Activated CD4-positive, alpha-beta memory T cell treated with anti-CD3 and anti-CD28 coated beads, Interleukin-2, amount 10 ng/mL, durations not matched to agents 7 days and 5 days (primary cell): ENCODE results near the gene TMEM269. TPM values are rescaled to one million over a fixed set of nuclear protein-coding genes. Genes with fewer than 3 reads are reported as not detected.

Source experiments
- CTCF ChIA-PET: fragments of 350-600 bp; sonication (Branson Sonifier 250); formaldehyde crosslinking; loops from one replicate; lab custom pipeline; 2021; ENCODE audit warnings: antibody characterized with exemption, inconsistent platforms; lab: Charles Lee
- POLR2A ChIA-PET: fragments of 350-600 bp; sonication (Branson Sonifier 250); formaldehyde crosslinking; loops from one replicate; lab custom pipeline; 2021; ENCODE audit warnings: antibody characterized with exemption; lab: Charles Lee
- DNase-seq: peaks from one replicate; pipeline ENCODE4 v3.0.0-alpha.2; 2020
- H3K27ac Mint-ChIP-seq: one replicate; pipeline ENCODE4 v1.8.0; 2021; ENCODE audit warnings: mild to moderate bottlenecking, mixed read lengths
- H3K27me3 Mint-ChIP-seq: one replicate; pipeline ENCODE4 v1.8.0; 2021; ENCODE audit warnings: mixed read lengths
- H3K36me3 Mint-ChIP-seq: one replicate; pipeline ENCODE4 v1.8.0; 2021; ENCODE audit warnings: low read depth, mixed read lengths
- H3K4me1 Mint-ChIP-seq: one replicate; pipeline ENCODE4 v1.8.0; 2021; ENCODE audit warnings: mixed read lengths
- H3K4me3 Mint-ChIP-seq: one replicate; pipeline ENCODE4 v1.8.0; 2021; ENCODE audit warnings: mild to moderate bottlenecking, mixed read lengths
- H3K9me3 Mint-ChIP-seq: one replicate; pipeline ENCODE4 v1.8.0; 2021; ENCODE audit warnings: mixed read lengths
- total RNA-seq, 2 experiments: library from RNA; stranded (reverse); gene quantifications; one replicate each; pipeline ENCODE4 v1.2.3, GENCODE V29; 2021

TMEM269 gene
- total RNA-seq, 2 experiments from 2014 or later: not detected

GRCh38 chr1:42833981-42834380, 49.2 kb downstream of the TMEM269 start:
- Mint-ChIP-seq H3K27me3 (no peaks in the 10 kb centered on the region), H3K9me3 (no peaks in the 10 kb centered on the region)
- POLR2A ChIA-PET: interaction anchor here (1.5 kb wide), 1 partner anchor 13 kb away, joined by 3 read pairs; no protein-coding TSS in a partner anchor

GRCh38 chr1:42834803-42835202, 50.0 kb downstream of the TMEM269 start:
- no peak for DNase-seq
- POLR2A ChIA-PET: no interaction called here
- CTCF ChIA-PET: interaction anchor here (1.7 to 1.8 kb wide), 2 partner anchors 12 to 239 kb away, joined by 4 to 7 read pairs; partner anchors contain the start of gene ZNF691
- H3K36me3 Mint-ChIP-seq: no peaks in the 10 kb centered on the region
- H3K27me3 Mint-ChIP-seq: no peaks in the 10 kb centered on the region
- H3K4me1 Mint-ChIP-seq: no peaks in the 10 kb centered on the region
- no peak overlapping the region for H3K4me3 Mint-ChIP-seq
- H3K9me3 Mint-ChIP-seq: no peaks in the 10 kb centered on the region
- no peak overlapping the region for H3K27ac Mint-ChIP-seq

More at GRCh38 chr1:42833981-42834380, 49.2 kb downstream of the TMEM269 start:
- no peak for DNase-seq
- CTCF ChIA-PET: interaction anchor here (1.8 kb wide), 1 partner anchor 240 kb away, joined by 4 read pairs; no protein-coding TSS in a partner anchor
- Mint-ChIP-seq H3K27ac (no peak overlapping the region), H3K4me1 (no peaks in the 10 kb centered on the region), H3K36me3 (no peaks in the 10 kb centered on the region), H3K4me3 (no peak overlapping the region)

- CTCF ChIA-PET: interaction anchor here (1.7 to 1.8 kb wide), 2 partner anchors 11 to 238 kb away, joined by 4 to 7 read pairs; partner anchors contain the start of gene ZNF691
- H3K27me3 Mint-ChIP-seq: no peaks in the 10 kb centered on the region
- no peak overlapping the region for H3K27ac Mint-ChIP-seq
- no peaks in the 10 kb centered on the region for H3K4me1 Mint-ChIP-seq
- DNase-seq: no peak
- no peak overlapping the region for H3K4me3 Mint-ChIP-seq
- POLR2A ChIA-PET: interaction anchor here (0.7 kb wide), 1 partner anchor 68 kb away, joined by 3 read pairs; the partner anchor contains the start of genes C1orf50 and P3H1
- H3K36me3 Mint-ChIP-seq: no peaks in the 10 kb centered on the region
- H3K9me3 Mint-ChIP-seq: no peaks in the 10 kb centered on the region
Observed at GRCh38 chr1:42835422-42835821, 50.6 kb downstream of the TMEM269 start.

- no peak for DNase-seq
- ChIA-PET CTCF (interaction anchor here (1.0 kb wide), 1 partner anchor 9 kb away, joined by 4 read pairs; the partner anchor contains the start of gene ZNF691), POLR2A (interaction anchor here (1.1 to 2.1 kb wide), 3 partner anchors 9 to 71 kb away, joined by 3 to 8 read pairs (median 4); partner anchors contain the start of genes C1orf50, P3H1 and ZNF691)
- no peak overlapping the region for H3K27ac Mint-ChIP-seq
- no peaks in the 10 kb centered on the region for H3K4me1 Mint-ChIP-seq
- H3K4me3 Mint-ChIP-seq: no peak overlapping the region
- H3K27me3 Mint-ChIP-seq: no peaks in the 10 kb centered on the region
- H3K36me3 Mint-ChIP-seq: no peaks in the 10 kb centered on the region
- H3K9me3 Mint-ChIP-seq: no peaks in the 10 kb centered on the region
Observed at GRCh38 chr1:42837709-42838108, 52.9 kb downstream of the TMEM269 start.

- ChIA-PET POLR2A (interaction anchor here (1.1 to 2.1 kb wide), 3 partner anchors 8 to 18 kb away, joined by 3 to 8 read pairs (median 4); partner anchors contain the start of gene ZNF691), CTCF (interaction anchor here (1.0 kb wide), 1 partner anchor 8 kb away, joined by 4 read pairs; the partner anchor contains the start of gene ZNF691)
- H3K27me3 Mint-ChIP-seq: no peaks in the 10 kb centered on the region
- H3K36me3 Mint-ChIP-seq: no peaks in the 10 kb centered on the region
- H3K27ac Mint-ChIP-seq: no peak overlapping the region
- H3K4me3 Mint-ChIP-seq: no peak overlapping the region
- no peak for DNase-seq
- H3K4me1 Mint-ChIP-seq: no peaks in the 10 kb centered on the region
- no peaks in the 10 kb centered on the region for H3K9me3 Mint-ChIP-seq
Observed at GRCh38 chr1:42838482-42839190, 53.8 kb downstream of the TMEM269 start.

GRCh38 chr1:42841010-42841409, 56.2 kb downstream of the TMEM269 start:
- peaks cover 3% of the 10 kb centered on the region for H3K4me1 Mint-ChIP-seq
- ChIA-PET CTCF (no interaction called here), POLR2A (interaction anchor here (1.0 kb wide), 1 partner anchor 25 kb away, joined by 3 read pairs; the partner anchor contains the start of gene ERMAP)
- no peaks in the 10 kb centered on the region for H3K9me3 Mint-ChIP-seq
- no peak overlapping the region for H3K27ac Mint-ChIP-seq
- no peak for DNase-seq
- no peaks in the 10 kb centered on the region for H3K27me3 Mint-ChIP-seq
- no peak overlapping the region for H3K4me3 Mint-ChIP-seq
- H3K36me3 Mint-ChIP-seq: no peaks in the 10 kb centered on the region

- Mint-ChIP-seq H3K9me3 (no peaks in the 10 kb centered on the region), H3K36me3 (no peaks in the 10 kb centered on the region), H3K27me3 (no peaks in the 10 kb centered on the region), H3K27ac (no peak overlapping the region), H3K4me3 (no peak overlapping the region), H3K4me1 (peaks cover 6% of the 10 kb centered on the region)
- no peak for DNase-seq
- ChIA-PET POLR2A (interaction anchor here (1.0 kb wide), 1 partner anchor 25 kb away, joined by 3 read pairs; the partner anchor contains the start of gene ERMAP), CTCF (no interaction called here)
Observed at GRCh38 chr1:42841440-42842147, 56.8 kb downstream of the TMEM269 start.

GRCh38 chr1:42844592-42845140, 59.9 kb downstream of the TMEM269 start:
- CTCF ChIA-PET: interaction anchor here (1.0 kb wide), 1 partner anchor 382 kb away, joined by 3 read pairs; no protein-coding TSS in a partner anchor
- Mint-ChIP-seq H3K4me1 (peaks cover 30% of the 10 kb centered on the region), H3K36me3 (peaks cover 9% of the 10 kb centered on the region), H3K27ac (no peak overlapping the region), H3K9me3 (no peaks in the 10 kb centered on the region), H3K27me3 (no peaks in the 10 kb centered on the region), H3K4me3 (no peak overlapping the region)
- no peak for DNase-seq
- POLR2A ChIA-PET: interaction anchor here (0.9 kb wide), 1 partner anchor 77 kb away, joined by 3 read pairs; no protein-coding TSS in a partner anchor

GRCh38 chr1:42845193-42845592, 60.4 kb downstream of the TMEM269 start:
- POLR2A ChIA-PET: interaction anchor here (0.6 to 3.8 kb wide), 4 partner anchors 28 to 162 kb away, joined by 3 to 32 read pairs (median 24); partner anchors contain the start of genes C1orf50, ERMAP, P3H1 and SVBP
- H3K27me3 Mint-ChIP-seq: no peaks in the 10 kb centered on the region
- no peak for DNase-seq
- no peaks in the 10 kb centered on the region for H3K9me3 Mint-ChIP-seq
- CTCF ChIA-PET: interaction anchor here (1.0 to 2.4 kb wide), 4 partner anchors 68 to 382 kb away, joined by 3 to 29 read pairs (median 12); partner anchors contain the start of genes C1orf50 and P3H1
- H3K27ac Mint-ChIP-seq: no peak overlapping the region
- peaks cover 33% of the 10 kb centered on the region for H3K4me1 Mint-ChIP-seq
- H3K36me3 Mint-ChIP-seq: peaks cover 14% of the 10 kb centered on the region
- no peak overlapping the region for H3K4me3 Mint-ChIP-seq

GRCh38 chr1:42845866-42846256, 61.1 kb downstream of the TMEM269 start:
- H3K36me3 Mint-ChIP-seq: peaks cover 21% of the 10 kb centered on the region
- peak overlapping the region; percentile 87 for H3K4me3 Mint-ChIP-seq
- H3K9me3 Mint-ChIP-seq: peaks cover 2% of the 10 kb centered on the region
- no peaks in the 10 kb centered on the region for H3K27me3 Mint-ChIP-seq
- POLR2A ChIA-PET: interaction anchor here (0.6 to 3.8 kb wide), 17 partner anchors 13 to 543 kb away, joined by 3 to 32 read pairs (median 5); partner anchors contain the start of genes C1orf50, ELOVL1, ERMAP and MED8
- H3K4me1 Mint-ChIP-seq: peaks cover 33% of the 10 kb centered on the region
- no peak for DNase-seq
- H3K27ac Mint-ChIP-seq: peak overlapping the region; percentile 79
- CTCF ChIA-PET: interaction anchor here (0.5 to 2.4 kb wide), 29 partner anchors 8 to 508 kb away, joined by 3 to 29 read pairs (median 4); partner anchors contain the start of genes C1orf50, ERMAP, P3H1 and SVBP

- Mint-ChIP-seq H3K4me1 (peaks cover 33% of the 10 kb centered on the region), H3K9me3 (peaks cover 4% of the 10 kb centered on the region), H3K27me3 (no peaks in the 10 kb centered on the region), H3K4me3 (peak within 1 kb of the TSS; percentile 87), H3K36me3 (peaks cover 27% of the 10 kb centered on the region), H3K27ac (peak within 1 kb of the TSS; percentile 79)
- ChIA-PET POLR2A (interaction anchor here (0.7 to 3.8 kb wide), 19 partner anchors 8 to 543 kb away, joined by 3 to 32 read pairs (median 5); partner anchors contain the start of genes C1orf50, ELOVL1, ERMAP and MED8), CTCF (interaction anchor here (0.5 to 2.4 kb wide), 28 partner anchors 8 to 509 kb away, joined by 3 to 29 read pairs (median 4); partner anchors contain the start of genes C1orf50, ERMAP, P3H1 and SVBP)
- peak; percentile 91 for DNase-seq
Observed at GRCh38 chr1:42846257-42847110, 61.7 kb downstream of the TMEM269 start, which contains the start of gene ZNF691. Gene ZNF691 (plus strand): TSS chr1:42846613. CDS start chr1:42849659, 3,046 bp downstream.
